GM10266 (cell line): Measurements from ENCODE around the gene SH3PXD2B.

ENCODE experiments used
- DNase-seq: peaks from one replicate; pipeline ENCODE4 v3.0.0; 2012; ENCODE audit errors: extremely low spot score
- TF ChIP-seq, protein P1 (sequence below): IDR thresholded peaks from 2 replicates; pipeline ENCODE4 v1.5.1; 2012; ENCODE audit warnings: mild to moderate bottlenecking, low read depth; ENCODE audit not compliant: control insufficient read depth, insufficient read depth; ENCODE audit errors: missing control alignments

The SH3PXD2B gene

GRCh38 chr5:172454358-172455086, at the start of gene SH3PXD2B:
SH3PXD2B (minus strand) TSS chr5:172454525; CDS start chr5:172454352, 173 bp downstream.
- TF ChIP-seq, protein P1, sequence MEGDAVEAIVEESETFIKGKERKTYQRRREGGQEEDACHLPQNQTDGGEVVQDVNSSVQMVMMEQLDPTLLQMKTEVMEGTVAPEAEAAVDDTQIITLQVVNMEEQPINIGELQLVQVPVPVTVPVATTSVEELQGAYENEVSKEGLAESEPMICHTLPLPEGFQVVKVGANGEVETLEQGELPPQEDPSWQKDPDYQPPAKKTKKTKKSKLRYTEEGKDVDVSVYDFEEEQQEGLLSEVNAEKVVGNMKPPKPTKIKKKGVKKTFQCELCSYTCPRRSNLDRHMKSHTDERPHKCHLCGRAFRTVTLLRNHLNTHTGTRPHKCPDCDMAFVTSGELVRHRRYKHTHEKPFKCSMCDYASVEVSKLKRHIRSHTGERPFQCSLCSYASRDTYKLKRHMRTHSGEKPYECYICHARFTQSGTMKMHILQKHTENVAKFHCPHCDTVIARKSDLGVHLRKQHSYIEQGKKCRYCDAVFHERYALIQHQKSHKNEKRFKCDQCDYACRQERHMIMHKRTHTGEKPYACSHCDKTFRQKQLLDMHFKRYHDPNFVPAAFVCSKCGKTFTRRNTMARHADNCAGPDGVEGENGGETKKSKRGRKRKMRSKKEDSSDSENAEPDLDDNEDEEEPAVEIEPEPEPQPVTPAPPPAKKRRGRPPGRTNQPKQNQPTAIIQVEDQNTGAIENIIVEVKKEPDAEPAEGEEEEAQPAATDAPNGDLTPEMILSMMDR, result no peak
- peak; percentile 77 for DNase-seq

DNA sequence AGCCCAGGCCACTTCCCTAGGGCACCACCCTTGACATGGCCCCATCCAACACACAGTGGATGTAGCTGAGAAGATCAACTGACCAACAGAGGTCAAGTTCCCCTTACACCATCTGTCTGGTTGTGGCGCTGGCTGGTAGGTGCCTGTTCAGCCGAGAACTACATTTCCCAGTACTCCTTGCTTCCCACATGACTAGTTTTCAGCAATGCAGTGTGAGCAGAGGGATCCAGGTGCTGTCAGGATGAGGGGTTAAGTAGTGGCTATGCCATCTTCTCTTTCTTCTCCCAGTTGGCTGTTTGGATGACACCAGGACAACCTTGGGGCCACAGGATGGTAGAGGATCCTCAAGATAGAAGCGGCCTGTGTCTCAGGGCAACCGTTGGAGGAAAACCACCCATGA, 48.6 kb upstream of the SH3PXD2B start:
- TF ChIP-seq, protein P1, result no peak
- no peak for DNase-seq

DNA sequence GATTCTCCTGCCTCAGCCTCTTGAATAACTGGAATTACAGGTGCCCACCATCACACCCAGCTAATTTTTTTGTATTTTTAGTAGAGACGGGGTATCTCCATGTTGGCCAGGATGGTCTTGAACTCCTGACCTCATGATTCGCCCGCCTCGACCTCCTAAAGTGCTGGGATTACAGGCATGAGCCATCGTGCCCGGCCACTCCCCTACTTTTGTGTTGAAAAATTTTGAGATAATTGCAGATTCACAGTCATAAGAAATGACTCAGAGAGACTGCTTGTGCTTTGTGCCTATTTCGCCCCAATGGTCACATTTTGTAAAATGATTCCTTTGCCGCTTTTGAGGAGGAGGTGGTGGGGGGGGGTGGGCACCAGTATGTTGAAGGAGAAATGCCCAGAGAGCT, 48.1 kb upstream of the SH3PXD2B start:
- no peak for DNase-seq
- TF ChIP-seq, protein P1, result no peak

DNA sequence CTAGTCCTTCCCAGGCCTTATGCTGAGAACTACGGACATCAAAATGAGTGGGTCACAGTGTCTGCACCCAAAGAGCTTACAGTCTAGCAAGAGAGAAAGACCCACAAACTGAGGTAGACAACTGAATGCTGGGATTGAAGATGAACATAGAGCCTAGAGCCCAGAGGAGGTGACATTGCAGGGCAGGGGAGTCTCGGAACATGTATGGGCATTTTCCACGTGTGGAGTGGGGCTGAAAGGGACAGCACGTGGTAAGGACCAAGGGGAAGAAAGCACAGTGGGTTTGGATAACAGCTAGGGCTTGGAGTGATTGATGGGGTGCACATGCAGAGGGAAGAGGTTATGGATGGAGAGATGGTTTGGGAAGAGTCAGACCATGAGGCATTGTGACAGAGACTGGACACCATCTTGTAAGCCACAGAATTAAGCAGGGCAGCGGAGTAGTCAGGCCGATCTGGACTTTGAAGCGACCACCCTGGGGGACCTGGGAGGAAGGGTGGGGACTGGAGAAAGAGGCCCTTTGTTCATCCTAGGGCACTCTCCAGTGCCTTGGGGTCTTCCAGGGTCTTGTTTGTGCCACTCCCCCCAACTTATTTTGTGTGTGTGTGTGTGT, 47.5 kb upstream of the SH3PXD2B start:
- DNase-seq, result no peak
- TF ChIP-seq, protein P1, result no peak

- DNase-seq, result no peak
- TF ChIP-seq, protein P1, result no peak
Observed at GRCh38 chr5:172499287-172499686, 45.0 kb upstream of the SH3PXD2B start.

GRCh38 chr5:172498431-172499129, 44.3 kb upstream of the SH3PXD2B start:
- no peak for DNase-seq
- TF ChIP-seq, protein P1, result no peak
